HT1080 (cell line): ENCODE data around the gene PNO1. TPM values are rescaled to one million over a fixed set of nuclear protein-coding genes. Genes with fewer than 3 reads are reported as not detected.
A peak's percentile ranks its signal among the peaks of the same experiment; 100 is the strongest.
"Not testable (repeated sequence)": the region's sequence is repeated elsewhere in the genome, so short reads cannot be mapped to it uniquely, and the experiment has no call there.

Experiments used
- DNase-seq: peaks from one replicate; pipeline ENCODE4 v3.0.0-alpha.2; 2015; ENCODE audit warnings: low read depth
- polyA plus RNA-seq, 2 experiments: library from polyadenylated mRNA; depleted of rRNA; stranded (reverse); fragments of >200 nt; gene quantifications; 2 replicates each; pipeline ENCODE4 v1.2.3, GENCODE V29; 2015
- total RNA-seq: library from RNA; depleted of rRNA; stranded (reverse); fragments of >200 nt; shearing (Covaris generic); gene quantifications from 2 replicates; pipeline ENCODE4 v1.2.3, GENCODE V29; 2014; rRNA removed

Gene PNO1
- total RNA-seq: 33.9 and 35.3 TPM in 2 replicates
- polyA plus RNA-seq (2015; cell fraction: cytosol; rRNA removed): 26.5 and 28.4 TPM in 2 replicates
- polyA plus RNA-seq (2015; cell fraction: nucleus; rRNA removed): 17.0 and 18.0 TPM in 2 replicates

DNA sequence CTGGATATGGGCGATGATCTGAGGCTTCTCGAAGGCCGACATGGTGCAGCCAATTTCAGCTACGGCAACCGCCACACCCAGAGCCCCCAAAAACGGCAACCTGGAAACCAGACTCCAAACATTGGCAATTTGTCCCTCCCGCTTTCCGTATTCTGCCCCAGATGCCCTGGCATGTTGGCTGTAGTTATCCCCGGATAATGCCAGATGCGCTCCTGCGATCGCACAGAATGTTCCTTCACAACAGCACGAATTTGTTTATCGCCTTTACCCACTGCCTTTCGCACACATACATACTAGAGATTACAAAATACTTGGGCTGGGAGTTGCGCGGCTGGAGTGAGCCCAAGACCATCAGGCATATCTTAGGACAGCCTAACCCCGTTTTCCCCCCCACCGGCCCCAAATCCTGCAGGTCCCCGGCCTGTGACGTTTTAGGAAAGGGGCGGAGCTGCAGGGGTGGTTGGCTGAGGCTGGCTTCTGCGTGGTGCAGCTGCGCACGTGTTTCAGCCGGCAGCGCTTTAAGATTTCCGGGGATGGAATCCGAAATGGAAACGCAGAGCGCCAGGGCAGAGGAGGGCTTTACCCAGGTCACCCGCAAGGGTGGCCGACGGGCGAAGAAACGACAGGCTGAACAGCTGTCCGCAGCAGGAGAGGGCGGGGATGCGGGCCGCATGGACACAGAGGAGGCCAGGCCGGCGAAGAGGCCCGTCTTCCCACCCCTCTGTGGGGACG, at the start of gene PNO1:
PNO1 (plus strand) TSS at position 487 of the 732 bp plus-strand sequence; CDS start at position 534, 47 bp downstream.
- DNase-seq: peak; percentile 90

DNA sequence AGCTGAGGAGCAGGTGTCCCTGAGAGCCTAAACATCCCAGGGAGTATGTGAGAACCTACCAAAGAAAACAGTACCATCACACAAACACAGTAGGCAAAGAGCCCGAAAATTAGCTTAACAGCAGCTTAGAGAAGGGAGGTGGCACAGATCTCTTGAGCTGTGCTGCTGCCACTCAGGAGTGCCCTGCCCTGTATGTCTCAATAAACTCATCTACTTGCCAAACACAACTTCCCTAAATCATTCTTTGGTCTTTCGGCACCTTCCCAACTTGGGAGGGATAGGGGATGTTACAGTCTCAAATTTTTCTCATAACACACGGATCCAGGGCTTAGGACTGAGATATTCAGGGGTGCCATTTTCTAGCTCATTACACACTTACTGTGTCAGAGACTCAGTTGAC, 49.6 kb upstream of the PNO1 start:
- no peak for DNase-seq

DNA sequence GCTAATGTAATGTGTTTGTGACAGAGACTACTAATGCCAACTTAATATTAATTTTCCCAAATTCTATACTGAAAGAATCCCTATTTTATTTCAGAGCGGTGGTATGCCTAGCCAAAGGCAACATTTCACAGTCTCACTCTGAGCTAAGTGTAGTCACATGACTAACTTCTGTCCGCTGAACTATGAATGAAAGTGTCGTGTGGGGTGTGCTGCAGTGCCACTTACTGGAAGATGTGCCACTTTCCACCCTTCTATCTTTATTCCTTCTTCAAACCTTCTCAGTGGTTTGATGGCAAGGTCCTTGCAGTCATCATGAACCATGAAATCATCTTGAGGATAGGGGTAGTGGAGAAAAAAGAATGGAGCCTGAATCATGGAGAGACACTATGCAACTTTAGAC, 47.6 kb upstream of the PNO1 start:
- peak; percentile 27 for DNase-seq

DNA sequence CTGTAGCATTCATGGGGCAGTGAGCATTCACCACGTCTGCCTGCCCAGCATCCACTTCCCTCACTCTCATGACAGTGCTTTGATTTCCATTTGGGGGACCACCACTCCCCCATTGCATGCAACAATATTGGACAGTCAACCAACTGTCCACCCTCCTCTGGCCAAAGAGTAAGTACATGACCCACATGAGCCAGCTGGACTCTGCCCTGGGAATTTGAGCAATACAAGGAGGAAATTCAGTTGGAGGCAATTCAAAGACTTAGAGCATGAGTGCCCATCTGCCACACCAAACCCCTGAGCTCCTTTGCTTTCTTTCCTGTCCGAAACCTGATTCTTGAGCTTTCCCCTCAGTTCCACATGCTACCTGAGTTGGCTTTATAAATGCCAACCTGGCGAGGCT, 41.7 kb upstream of the PNO1 start:
- no peak for DNase-seq

DNA sequence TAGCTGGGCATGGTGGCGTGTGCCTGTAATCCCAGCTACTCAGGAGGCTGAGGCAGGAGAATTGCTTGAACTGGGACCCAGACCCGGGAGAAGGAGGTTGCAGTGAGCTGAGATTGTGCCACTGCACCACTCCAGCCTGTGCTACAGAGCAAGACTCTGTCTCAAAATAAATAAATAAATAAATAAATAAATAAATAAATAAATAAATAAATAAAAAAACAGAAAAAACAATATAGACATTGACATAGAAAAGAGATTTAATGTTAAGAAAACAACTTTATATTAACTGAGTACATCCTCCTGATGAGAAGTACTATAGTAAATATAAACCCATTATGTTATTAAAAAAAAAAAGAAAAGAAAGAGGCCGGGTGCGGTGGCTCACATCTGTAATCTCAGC, 39.8 kb upstream of the PNO1 start:
- DNase-seq: not testable (repeated sequence)

DNA sequence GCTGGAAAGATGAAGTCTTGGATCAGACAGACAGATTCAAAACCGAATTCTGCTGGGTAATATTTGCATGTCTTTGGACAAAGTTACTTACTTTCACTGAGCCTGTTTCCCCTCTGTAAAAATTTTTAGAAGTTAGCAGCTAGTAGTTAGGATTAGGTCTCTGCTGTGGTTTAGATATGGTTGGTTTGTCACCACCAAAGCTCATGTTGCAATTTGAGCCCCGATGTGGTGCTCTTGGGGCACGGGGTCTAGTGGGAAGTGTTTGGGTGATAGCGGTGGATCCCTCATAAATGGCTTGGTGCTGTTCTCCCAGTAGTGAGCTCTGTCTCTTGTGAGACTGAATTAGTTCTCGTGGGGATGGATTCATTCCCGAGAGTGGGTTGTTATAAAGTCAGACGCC, 38.9 kb upstream of the PNO1 start:
- DNase-seq: no peak

DNA sequence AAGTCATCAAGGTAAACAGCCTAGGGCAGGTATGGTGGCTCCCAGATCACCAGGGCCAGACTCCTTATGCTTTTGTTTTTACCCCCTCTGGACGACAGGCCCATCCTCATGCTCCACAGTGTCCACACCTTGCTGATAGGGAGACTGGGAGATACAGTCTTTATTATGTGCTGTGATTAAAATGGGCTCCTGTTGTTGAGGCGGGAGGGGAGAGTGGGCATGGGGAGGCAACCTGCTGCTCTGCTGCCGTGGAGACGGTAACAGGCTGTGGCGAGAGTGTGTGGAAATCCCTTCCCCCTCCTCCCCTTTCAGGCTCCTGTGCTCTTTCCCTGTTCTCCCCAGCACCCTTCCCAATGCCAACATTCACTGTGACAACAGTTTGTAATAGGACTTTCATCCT, 38.2 kb upstream of the PNO1 start:
- no peak for DNase-seq

DNA sequence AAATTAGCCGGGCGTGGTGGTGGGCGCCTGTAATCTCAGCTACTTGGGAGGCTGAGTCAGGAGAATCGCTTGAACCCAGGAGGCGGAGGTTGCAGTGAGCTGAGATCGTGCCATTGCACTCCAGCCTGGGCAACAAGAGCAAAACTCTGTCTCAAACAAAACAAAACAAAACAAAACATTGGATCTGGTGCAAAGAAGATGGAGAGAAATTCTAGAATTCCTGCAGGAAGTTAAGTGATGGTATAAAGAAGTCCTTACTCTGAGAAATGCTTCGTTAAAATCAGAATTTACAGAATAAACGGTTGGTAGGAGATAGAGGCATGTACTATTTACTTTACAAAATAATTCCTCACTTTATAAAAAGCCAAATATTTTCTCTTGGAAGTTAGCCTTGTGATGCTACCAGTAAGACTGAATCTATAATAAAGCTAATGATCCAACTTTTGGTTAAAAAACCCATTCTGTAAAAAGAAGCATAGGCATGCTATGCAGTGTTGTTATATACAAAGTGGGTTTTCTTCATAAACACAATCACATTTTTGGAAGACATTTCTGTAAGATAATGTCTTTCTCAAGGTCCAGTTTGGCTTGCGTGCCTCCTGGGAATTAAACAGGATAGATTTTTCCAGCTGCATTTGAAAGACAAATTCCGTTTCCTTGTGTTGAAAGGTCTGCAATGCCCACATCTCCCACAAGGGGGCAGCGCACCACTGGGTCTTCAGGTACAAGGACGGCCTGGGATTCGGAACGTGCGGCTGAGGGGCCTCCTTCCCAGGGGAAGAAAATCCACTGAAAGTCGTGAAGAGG, 35.6 kb upstream of the PNO1 start:
- DNase-seq: peak; percentile 69

DNA sequence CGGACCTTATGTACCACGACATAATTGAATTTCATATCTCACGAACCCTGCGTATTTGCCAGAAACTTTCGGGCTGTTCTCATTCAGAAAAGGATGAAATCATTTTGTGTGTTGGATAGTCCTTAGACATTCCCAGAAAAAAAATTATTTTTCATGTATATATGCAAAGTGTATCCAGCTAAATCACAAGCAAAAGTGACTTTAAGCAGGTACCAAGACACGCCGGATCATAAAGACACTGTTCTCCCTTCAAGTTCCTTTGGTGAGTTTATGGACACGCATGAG, 35.1 kb upstream of the PNO1 start:
- DNase-seq: no peak

DNA sequence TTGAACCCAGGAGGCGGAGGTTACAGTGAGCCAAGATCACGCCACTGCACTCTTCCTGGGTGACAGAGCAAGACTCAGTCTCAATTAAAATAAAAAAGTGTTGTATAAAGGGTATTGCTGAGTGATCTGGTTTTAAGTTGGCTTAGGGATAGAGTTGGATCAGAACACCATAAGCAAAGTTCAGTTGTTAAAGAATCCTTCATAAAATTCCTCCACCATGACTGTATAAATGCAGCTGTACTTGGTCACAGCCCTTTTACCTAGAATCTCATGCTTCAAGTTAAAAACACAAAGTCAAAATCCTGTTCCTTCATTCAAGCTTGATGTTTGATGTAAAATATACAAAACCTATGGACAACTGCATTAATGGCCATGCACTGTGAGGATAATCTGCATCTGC, 33.4 kb upstream of the PNO1 start:
- no peak for DNase-seq

DNA sequence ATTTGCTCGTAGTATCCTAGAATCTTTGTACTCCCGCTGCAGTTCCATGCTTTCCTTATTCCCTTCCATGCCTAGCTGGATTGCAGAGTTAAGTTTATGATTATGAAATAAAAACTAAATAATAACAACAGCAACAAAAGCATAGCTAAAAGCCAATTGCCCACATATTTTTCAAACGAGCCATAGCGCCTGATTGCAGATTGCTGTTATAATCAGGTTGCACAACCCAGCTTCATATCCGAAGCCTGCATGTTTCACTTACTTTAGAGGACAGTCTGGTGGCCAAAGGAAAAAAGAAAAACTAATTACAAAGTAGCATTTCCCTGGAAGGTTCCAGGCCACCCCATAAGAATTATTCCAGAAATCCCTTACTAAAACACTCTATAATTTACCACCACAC, 31.9 kb upstream of the PNO1 start:
- no peak for DNase-seq

DNA sequence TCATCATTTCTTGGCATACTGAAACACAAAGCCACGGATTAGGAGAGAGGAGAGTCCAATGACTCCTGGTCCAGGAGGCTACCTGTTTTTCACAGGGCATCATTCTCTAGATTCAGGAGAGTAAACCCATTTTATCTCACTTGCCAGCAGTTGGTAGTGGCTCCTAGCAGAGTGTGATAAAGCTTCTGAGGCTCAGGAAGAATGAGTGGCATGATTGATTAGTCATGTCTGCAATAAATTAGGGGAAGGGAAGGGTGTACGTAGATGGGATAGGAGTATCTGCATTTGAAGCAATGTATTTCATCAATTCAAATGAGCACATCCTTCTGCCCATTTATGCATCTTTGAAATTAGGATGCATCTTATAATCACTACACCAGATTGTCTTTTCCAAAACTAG, 31.1 kb upstream of the PNO1 start:
- DNase-seq: no peak

DNA sequence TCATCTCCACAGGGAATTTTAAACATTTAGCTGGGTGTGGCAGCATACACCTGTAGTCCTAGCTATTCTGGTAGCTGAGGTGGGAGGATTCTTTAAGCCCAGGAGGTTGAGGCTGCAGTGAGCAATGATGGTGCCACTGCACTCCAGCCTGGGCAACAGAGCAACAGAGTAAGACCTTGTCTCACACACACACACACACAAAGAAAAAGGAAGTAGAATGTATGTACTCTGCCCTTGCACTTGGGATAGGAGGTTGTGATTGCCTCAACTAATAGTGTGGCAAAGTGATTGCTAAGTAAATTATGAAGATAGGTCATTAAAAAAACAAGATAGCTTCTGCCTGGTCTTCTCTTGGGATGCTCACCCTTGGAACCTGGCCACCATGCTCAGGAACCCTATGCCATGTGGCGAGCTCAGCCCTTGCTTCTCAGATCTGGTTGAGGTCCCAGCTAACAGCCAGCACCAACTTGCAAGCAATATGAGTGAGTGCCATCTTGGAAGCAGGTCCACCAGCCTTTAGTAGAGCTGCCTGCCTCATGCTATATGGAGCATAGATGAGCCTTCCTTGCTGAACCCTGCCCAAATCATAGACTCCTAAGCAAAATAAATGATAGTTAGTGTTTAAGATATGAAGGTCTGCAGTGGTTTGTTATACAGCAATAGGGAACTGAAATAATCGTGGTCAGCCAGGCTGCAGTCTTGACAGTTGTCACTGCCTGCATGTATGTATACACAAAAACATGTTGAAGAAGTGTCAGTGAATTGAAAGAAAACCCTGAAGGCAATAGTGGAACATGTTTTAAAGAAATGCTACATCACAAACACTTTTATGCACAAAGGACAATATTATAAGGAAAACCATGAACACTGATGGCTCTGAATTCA, 30.1 kb upstream of the PNO1 start:
- DNase-seq: no peak

DNA sequence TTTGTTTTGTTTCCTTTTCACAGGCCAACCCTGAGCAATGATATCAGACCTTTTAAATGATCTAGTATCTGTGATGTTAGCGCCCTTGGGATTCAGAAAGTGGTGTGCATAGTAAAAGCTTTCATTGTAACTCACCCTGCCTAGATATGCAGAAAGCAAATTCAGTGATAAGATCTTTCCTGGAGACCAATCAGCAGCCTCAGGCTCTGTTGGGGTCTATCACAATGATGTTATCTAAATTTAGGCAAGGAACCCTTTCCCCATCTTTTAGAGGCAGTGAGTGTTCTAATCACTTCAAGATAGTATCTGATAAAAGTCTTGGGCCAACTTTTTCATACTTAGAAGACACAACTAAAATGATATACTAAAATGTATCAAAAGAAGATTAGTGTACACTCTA, 23.6 kb upstream of the PNO1 start:
- no peak for DNase-seq

DNA sequence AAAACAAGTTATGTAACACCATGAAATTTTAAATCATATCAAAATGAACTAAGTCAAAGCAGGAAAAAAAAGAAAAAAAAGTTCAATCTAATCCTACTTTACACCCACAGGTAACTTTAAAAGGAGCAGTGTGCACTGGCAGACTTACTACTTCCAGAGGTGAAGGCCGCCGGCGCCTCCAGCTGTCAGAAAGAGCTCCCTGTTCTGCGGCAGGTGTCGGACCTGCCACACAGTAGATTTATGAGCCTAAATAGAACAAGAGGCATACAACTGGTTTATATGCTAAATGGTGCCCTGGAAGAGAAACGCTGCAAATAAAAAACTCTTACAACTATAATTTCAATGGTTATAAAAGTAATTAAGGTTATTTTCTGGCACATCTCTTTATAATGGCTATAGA, 23.1 kb upstream of the PNO1 start:
- no peak for DNase-seq

DNA sequence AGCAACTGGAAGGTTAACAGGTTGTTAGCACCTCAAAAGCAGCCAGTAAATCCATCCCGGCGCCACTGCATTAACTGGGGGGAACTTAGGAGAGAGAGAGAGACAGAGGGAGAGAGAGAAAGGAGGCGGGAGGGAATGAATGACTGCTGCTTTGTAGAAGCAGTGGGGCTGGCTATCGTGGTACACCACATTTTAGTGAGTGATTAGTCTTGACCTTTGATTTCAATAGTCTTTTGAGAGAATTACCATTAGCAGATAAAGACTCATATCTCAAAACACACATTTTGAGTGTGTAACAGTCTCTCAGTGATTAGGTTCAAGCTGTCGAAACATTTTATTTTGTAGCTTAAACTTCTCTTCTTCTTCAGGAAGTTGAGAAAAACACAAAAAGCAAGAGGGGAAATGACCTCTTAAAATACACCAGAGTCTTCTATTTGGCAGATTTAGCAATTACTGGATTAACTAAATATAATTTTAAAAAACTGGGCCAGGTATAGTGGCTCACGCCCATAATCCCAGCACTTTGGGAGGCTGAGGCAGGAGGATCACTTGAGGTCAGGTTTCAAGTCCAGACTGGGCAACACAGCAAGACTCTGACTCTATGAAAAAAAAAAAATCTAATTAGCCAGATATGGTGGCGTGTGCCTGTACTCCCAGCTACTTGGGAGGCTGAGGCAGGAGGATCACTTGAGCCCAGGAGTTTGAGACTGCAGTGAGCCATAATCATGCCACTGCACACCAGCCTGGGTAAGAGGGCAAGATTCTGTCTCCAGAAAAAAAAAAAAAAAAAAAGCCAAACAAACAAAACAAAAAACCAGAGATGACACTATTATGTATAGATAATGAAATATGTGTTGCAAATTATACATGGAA, 22.0 kb upstream of the PNO1 start:
- DNase-seq: no peak

DNA sequence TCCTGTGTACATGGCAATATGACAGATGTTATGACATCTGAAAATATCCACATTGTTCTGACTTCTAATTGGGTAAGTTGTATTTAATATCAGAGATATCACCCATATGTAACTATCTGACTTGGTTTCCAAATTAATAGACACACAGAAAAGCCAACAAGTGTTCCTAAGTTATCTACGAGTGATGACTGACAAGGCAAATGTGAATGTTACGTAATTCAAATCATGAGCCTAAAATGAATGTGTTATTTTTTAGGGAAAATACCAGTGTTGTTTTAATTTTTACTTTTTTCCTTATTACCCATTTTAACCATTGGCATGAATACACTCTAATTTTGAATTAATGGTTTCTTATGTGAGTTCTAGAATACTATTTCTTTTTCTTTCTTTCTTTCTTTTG, 15.8 kb upstream of the PNO1 start:
- no peak for DNase-seq

DNA sequence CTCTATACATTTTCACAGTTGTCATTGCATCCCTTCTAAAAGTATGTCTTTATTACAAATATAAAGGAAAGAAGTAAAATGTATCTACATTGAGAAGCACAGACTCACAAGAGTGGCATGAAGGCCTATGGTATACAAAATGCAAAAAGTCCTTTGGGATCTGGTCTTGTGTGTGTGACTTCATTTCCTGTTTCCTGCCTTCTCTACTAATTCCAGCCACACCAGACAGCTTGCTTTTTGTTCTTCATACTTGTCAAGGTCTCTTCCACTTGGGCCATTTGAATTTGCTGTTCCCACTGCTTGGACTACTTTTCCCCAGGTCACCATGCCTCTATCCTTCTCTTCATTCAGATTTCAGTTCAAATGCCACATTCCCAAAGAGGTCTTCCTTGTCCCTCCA, 6.7 kb upstream of the PNO1 start:
- DNase-seq: peak; percentile 69

DNA sequence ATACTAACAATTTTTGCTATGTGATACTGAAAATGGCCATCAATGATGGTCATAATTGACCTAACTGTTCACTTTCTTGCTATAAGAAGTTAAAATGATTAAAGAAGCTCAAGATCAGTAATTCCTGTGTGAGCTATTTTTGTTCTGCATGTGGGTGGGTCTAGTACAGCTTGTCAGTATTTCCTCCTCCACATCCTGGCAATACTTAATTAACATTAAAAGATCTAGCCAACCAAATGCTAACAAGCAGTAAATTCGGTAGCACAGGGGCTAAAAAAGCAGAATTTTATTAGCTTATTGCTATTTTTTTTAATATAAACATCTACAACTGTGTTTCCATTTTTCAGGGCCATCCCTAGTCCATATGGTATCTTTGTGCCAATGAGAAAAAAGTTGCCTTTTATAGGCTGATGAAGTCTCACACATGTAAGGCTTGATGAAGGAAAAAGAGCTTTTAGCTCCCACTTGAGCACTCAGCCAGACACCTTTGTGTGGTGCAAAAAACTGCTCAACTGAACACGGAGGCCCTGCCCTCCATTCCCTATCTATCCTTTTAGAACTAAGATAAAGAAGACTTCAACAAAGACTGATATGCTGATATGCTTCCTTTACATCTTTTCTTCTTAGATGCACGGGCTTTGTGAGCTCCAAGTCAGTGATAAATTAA, 4.9 kb upstream of the PNO1 start:
- DNase-seq: no peak

DNA sequence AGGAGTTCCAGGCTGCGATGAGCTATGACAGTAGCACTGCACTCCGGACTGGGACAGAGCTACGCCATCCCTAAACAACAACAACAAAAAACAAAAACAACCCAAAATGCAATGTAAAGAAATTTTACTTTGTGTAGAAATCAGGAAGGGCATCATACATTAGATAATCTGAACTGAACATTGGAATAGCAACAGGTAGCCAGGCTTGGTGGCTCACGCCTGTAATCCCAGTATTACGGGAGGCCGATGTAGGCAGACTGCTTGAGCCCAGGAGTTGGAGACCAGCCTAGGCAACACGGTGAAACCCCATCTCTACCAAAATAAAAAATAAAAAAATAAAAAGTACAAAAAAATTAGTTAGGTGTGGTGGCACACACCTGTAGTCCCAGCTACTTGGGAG, 2.1 kb upstream of the PNO1 start:
- DNase-seq: no peak
